ENCODE measurements around the gene ZNF611.

DNA sequence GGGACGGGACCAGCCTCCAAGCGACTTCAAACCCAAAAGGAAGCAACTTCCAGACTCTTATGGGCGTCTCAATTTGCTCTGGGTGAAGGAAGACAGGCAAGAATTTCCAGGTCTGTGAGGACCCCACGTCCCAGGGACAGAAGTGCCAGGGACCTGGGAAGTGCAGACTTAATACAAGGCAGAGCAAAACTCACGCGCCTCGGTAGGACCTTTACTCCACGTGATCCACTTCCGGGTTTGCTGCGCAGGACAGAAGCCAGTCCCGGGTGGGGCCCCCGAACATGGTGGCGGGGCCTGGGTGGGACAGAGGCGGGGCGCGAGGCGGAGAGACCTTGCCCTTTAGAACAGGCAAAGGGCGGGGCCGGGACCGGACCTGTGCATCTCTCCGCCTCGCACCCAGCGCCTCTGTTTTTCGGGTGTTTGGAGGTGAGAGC lies 9.3 kb downstream of the ZNF611 start:
- TF ChIP-seq EZH2phosphoT487 (IDR thresholded peaks at IDR 0.05; ENCODE audit: insufficient read depth, low read depth) (no peak), EZH2 (IDR thresholded peaks at IDR 0.05; ENCODE audit: insufficient read depth, poor library complexity, severe bottlenecking) (no peak)

Measured in GM23248 (cell line).